Type B pancreatic cell (in vitro differentiated cells): ENCODE measurements around the gene GPR135. TPM values are rescaled to one million over a fixed set of nuclear protein-coding genes. Genes with fewer than 3 reads are reported as not detected.

ENCODE experiments used
- DNase-seq: peaks from one replicate; pipeline ENCODE4 v3.0.0; 2021; ENCODE audit warnings: mixed read lengths; ENCODE audit not compliant: unreplicated experiment; ENCODE audit errors: extremely low spot score
- H3K27ac Mint-ChIP-seq: 2 replicates; pipeline ENCODE4 v1.8.0; 2021; ENCODE audit warnings: mild to moderate bottlenecking, mixed read lengths
- H3K27me3 Mint-ChIP-seq: 2 replicates; pipeline ENCODE4 v1.8.0; 2021; ENCODE audit warnings: mixed read lengths
- H3K36me3 Mint-ChIP-seq: 2 replicates; pipeline ENCODE4 v1.8.0; 2021; ENCODE audit warnings: mixed read lengths
- H3K4me1 Mint-ChIP-seq: one replicate; pipeline ENCODE4 v1.8.0; 2021; ENCODE audit warnings: mixed read lengths; ENCODE audit not compliant: unreplicated experiment
- H3K4me3 Mint-ChIP-seq: 2 replicates; pipeline ENCODE4 v1.8.0; 2021; ENCODE audit warnings: mild to moderate bottlenecking, mixed read lengths
- H3K9me3 Mint-ChIP-seq: 2 replicates; pipeline ENCODE4 v1.8.0; 2021; ENCODE audit warnings: mixed read lengths
- total RNA-seq: library from RNA; stranded (reverse); gene quantifications from 2 replicates; pipeline ENCODE4 v1.2.1, GENCODE V29; 2021; ENCODE audit warnings: low replicate concordance
- TF ChIP-seq, protein P1 (sequence below): fragments of 200-600 bp; sonication (generic); conservative IDR thresholded peaks from 2 replicates; pipeline ENCODE4 v1.5.0; 2021; ENCODE audit warnings: antibody characterized with exemption, mild to moderate bottlenecking

GPR135 gene
- total RNA-seq, 1 donor from 2014 or later: 2.7 TPM

- Mint-ChIP-seq H3K9me3 (no peaks in the 10 kb centered on the region), H3K27me3 (peaks cover 24% of the 10 kb centered on the region), H3K4me1 (no peaks in the 10 kb centered on the region), H3K27ac (no peak overlapping the region), H3K4me3 (peak overlapping the region; percentile 90), H3K36me3 (peaks cover under 1% of the 10 kb centered on the region)
- DNase-seq: peak; percentile 79
- TF ChIP-seq, protein P1, sequence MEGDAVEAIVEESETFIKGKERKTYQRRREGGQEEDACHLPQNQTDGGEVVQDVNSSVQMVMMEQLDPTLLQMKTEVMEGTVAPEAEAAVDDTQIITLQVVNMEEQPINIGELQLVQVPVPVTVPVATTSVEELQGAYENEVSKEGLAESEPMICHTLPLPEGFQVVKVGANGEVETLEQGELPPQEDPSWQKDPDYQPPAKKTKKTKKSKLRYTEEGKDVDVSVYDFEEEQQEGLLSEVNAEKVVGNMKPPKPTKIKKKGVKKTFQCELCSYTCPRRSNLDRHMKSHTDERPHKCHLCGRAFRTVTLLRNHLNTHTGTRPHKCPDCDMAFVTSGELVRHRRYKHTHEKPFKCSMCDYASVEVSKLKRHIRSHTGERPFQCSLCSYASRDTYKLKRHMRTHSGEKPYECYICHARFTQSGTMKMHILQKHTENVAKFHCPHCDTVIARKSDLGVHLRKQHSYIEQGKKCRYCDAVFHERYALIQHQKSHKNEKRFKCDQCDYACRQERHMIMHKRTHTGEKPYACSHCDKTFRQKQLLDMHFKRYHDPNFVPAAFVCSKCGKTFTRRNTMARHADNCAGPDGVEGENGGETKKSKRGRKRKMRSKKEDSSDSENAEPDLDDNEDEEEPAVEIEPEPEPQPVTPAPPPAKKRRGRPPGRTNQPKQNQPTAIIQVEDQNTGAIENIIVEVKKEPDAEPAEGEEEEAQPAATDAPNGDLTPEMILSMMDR: no peak
Observed at GRCh38 chr14:59464486-59465315, 479 bp downstream of the GPR135 start.

DNA sequence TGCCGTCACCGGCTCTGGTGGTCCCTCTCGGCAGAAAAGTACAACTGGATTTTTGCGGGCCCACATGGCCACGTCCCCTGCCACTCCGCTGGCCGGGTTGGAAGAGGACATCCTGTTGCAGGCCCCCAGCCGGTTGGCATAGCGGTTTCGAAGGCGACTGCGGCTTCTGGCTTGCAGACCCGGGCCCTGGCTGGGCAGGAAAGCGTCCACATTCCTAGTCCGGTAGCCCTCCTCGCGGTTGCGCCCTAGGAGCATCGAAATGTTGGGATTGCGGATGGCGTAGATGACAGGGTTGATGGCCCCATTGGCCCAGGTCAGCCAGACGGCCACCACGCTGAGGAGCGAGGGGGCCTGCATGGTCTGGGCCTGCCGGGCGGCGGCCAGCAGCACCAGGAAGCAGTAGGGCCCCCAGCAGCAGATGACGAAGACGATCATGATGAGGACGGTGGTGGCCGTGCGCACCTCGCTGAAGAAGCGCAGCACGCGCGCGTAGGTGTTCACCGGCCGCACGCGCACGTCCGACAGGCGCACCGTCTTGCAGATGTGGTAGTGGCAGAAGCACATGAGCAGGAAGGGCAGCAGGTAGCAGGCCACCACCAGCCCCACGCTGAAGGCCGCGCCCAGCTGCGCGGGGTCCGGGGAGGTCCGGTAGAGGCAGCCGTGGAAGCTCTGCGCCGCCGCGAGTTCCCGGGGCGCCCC lies 1.2 kb downstream of the GPR135 start:
- peak overlapping the region; percentile 90 for H3K4me3 Mint-ChIP-seq
- peaks cover 5% of the 10 kb centered on the region for H3K36me3 Mint-ChIP-seq
- H3K9me3 Mint-ChIP-seq: no peaks in the 10 kb centered on the region
- TF ChIP-seq, protein P1: no peak
- H3K27me3 Mint-ChIP-seq: peaks cover 28% of the 10 kb centered on the region
- no peak overlapping the region for H3K27ac Mint-ChIP-seq
- no peaks in the 10 kb centered on the region for H3K4me1 Mint-ChIP-seq
- peak; percentile 71 for DNase-seq

DNA sequence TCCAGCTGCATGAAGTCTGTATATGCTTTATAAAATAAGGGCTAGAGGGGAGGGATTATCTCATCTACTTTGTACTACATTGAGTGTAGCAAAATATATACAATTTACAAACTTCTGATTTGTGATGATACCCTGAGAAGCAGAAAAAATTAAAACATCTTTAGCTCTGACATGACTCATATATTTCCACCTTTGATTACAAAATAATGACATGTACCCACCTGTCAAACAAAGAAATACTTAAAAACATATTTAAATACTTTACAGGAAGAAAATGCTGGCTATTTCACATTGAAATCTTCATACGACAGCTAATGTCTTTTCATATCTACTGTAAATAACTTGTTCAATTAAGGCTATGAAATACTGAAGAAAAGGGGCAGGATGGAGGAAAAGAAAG lies 3.3 kb downstream of the GPR135 start:
- Mint-ChIP-seq H3K27ac (no peak overlapping the region), H3K9me3 (peaks cover 4% of the 10 kb centered on the region), H3K36me3 (peaks cover 16% of the 10 kb centered on the region), H3K4me1 (no peaks in the 10 kb centered on the region), H3K27me3 (peaks cover 28% of the 10 kb centered on the region), H3K4me3 (no peak overlapping the region)
- DNase-seq: no peak
- TF ChIP-seq, protein P1: no peak

- DNase-seq: no peak
- Mint-ChIP-seq H3K4me1 (no peaks in the 10 kb centered on the region), H3K27ac (no peak overlapping the region), H3K9me3 (peaks cover 7% of the 10 kb centered on the region), H3K4me3 (no peak overlapping the region), H3K27me3 (peaks cover 19% of the 10 kb centered on the region), H3K36me3 (peaks cover 23% of the 10 kb centered on the region)
- TF ChIP-seq, protein P1: no peak
Observed at GRCh38 chr14:59460378-59460777, 4.8 kb downstream of the GPR135 start.

GRCh38 chr14:59458486-59458885 lies 6.7 kb downstream of the GPR135 start:
- no peak overlapping the region for H3K4me3 Mint-ChIP-seq
- TF ChIP-seq, protein P1: no peak
- H3K27ac Mint-ChIP-seq: no peak overlapping the region
- peaks cover 24% of the 10 kb centered on the region for H3K36me3 Mint-ChIP-seq
- H3K4me1 Mint-ChIP-seq: no peaks in the 10 kb centered on the region
- H3K27me3 Mint-ChIP-seq: peaks cover 14% of the 10 kb centered on the region
- no peak for DNase-seq
- H3K9me3 Mint-ChIP-seq: peaks cover 7% of the 10 kb centered on the region
